Stimulated activated CD4-positive, alpha-beta T cell treated with anti-CD3 and anti-CD28 coated beads, Interleukin-4, amount 100 ng/mL, for 24 hours (primary cell): ENCODE results near the gene ZMAT5.

Experiments
- DNase-seq: peaks from one replicate; pipeline ENCODE4 v3.0.0-alpha.2; 2020

Gene ZMAT5

DNA sequence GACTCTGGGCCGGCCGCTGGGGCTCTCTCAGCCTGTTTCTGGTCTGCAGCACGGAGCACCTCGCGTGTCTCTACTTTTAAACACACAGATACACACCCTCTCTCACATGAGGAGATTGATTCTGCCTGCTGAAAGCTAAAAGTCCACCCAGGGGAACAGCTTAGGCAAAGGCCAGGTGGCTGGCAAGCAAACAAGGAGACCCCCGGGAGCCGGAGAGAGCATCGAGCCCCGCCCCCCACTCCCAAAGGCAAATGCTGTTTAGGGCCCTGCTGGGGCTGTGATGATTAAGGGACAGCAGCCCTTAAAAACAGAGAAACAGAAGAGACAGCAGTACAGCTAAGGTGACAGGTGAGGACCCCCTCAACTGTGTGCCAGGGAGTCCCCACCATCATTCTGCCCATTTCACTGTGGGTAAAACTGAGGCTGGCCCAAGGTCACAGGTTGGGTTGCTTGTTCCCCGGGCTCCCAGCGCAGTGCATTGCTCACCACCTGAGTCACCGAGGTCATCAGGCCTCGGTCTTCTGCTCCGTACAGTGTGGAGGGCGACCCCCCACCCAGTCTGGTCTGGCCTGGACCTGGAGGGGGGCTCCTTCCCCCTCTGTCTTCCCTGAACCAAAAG lies 40.2 kb downstream of the ZMAT5 start:
- no peak for DNase-seq

DNA sequence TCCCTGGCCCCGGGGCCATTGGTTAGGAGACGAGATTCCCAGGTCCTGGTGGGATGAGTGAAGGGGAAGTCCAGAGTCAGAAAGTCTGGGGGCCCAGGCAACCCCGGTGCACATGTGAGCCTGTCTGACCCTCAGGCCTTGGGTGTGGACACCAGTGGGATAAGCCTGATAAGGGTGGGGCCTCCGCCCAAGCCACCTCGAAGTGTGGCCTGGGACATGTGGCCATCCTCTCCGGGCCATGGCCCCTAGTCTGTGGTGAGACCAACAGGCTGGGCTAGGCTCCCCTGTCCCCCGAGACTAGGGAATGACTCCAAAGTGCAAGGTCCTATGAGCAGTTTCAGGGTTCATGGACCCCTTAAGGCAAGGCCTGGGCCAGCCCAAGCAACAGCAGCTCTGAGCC lies 40.7 kb downstream of the ZMAT5 start:
- no peak for DNase-seq

DNA sequence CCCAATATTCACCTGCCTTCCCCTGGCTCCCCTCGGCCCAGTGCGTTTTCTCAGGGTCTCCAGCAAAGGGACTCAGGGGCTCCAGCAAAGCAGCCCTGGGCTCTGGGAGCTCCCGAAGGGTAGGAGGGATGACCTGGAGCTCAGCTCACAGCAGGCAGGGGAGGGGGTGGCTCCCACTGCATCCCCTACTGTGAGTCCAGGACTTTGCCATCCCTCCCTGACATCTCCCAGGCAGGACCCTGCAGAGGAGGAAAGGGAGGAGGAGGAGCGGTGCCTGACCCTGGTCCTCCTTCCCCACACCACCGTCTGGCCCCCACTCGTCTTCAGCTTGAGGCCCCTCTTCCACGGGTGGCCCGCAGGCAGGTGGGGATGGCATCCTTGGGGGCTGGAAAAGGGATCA lies 42.0 kb downstream of the ZMAT5 start:
- DNase-seq: no peak

DNA sequence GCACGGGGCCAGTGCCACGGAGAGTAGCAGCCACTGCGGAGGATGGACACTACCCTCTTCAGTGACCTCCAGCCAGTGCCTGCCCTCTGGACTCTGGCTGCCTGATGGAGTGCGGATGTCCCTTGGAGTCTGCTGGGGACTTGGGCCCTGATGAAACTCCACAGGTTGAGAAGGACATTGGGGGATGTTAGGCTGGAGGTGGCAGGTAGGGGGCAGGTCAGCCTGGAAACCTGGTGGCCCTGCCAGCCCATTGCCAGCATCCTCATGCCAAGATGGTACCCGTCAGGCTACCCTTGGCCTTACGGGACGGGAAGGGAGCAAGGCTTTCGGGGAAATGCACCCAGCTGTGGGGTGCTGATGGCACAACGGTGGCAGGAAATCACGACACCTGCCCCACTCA lies 43.0 kb downstream of the ZMAT5 start:
- no peak for DNase-seq

DNA sequence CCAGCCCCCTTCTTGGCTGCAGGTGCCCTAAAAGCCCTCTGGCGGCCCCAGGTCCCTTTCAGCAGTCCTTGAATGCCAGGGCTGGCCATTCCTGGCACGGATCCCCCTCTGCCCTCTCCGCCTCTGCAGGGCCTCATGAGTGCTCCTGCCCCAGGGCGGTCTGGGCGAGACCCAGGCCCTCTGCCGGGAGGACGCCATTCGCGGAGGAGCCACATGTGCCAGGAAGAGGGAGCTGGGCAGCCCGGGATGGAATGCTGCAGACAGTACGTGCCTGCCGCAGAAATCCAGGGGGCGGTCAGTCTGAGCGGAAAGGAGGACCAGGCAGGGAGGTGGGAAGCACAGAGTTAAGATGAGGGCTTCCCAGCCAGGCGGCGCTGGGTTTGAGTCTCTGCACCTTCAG lies 44.2 kb downstream of the ZMAT5 start:
- DNase-seq: no peak

DNA sequence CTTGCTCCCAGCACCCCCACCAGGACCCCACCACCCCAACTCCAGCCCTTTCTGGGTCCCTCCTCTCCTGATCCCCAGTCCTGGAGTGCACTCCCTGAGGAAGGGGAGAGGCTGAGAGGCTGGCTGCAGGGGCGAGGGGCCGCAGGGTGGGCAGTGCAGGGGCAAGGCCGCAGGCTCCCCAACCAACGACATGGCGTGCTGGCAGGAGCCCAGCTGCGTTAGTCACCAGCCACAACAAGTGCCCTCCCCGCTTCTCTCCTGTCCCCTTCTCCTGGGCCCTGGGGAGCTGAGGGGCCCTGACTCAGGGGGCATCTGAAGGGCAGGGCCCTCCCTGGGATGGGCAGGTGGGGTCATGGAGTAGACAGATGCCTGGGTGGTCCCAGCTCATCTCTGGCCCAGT lies 44.7 kb downstream of the ZMAT5 start:
- no peak for DNase-seq

DNA sequence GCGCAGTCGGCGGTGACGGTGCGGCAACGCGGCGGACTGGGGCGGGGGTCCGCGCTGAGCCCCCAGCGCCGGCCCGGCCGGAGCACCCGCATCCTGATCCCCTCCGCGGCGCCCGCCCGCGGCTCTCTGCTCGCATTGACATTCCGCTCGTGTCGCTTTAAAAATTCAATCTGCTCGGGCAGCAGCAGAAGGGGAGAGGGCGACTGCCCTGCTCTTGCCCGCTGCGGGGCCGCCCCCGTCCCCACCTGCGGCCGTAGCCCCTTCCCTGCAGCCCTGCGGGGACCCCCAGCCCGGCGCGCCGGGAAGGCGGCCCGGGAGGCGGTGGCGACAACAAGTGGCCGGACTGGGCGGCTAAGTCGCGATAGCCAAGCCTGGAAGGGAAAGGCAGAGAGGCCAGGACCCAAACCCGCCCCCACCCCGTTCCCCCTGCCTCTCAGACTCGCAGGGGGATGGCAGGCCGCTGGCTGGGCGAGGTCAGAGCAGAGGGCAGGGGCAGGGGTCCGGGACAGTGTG lies 45.9 kb downstream of the ZMAT5 start:
- DNase-seq: no peak

DNA sequence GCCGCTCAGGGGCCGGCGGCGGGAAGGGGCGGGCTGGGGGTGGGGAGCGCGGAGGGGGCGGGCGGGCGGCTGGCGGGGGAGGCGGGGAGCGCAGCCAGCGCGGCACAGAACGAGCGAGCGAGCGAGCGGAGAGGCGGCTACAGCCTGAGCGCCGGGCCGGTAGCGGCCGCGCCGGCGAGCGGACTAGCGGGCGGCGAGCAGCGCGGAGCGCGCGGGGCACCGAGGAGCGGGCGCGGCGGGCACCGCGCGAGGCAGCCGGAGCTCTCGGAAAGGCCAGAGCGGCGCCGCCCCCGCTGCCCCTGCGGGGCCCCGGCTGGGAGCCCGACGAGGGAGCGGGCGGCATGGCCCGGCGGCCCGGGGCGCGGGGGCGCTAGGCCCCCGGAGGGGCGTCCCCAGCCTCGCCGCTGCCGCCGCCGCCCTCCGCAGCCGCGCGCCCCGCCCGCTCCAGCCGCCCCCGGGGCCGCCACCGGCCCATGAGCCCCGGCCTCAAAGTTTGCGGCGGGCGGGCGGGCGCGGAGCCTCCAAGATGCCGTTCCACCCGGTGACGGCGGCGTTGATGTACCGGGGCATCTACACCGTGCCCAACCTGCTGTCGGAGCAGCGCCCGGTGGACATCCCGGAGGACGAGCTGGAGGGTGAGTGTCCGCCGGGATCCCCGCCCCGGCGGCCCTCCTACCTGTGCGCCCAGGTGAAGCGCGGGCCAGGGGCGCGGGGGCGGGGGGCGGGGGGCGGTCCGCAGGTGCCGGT lies 46.7 kb downstream of the ZMAT5 start, which contains the start of gene CABP7:
Gene CABP7 (plus strand): TSS at position 105 of the 747 bp plus-strand sequence. CDS start 422 bp downstream, at position 527.
- DNase-seq: no peak

DNA sequence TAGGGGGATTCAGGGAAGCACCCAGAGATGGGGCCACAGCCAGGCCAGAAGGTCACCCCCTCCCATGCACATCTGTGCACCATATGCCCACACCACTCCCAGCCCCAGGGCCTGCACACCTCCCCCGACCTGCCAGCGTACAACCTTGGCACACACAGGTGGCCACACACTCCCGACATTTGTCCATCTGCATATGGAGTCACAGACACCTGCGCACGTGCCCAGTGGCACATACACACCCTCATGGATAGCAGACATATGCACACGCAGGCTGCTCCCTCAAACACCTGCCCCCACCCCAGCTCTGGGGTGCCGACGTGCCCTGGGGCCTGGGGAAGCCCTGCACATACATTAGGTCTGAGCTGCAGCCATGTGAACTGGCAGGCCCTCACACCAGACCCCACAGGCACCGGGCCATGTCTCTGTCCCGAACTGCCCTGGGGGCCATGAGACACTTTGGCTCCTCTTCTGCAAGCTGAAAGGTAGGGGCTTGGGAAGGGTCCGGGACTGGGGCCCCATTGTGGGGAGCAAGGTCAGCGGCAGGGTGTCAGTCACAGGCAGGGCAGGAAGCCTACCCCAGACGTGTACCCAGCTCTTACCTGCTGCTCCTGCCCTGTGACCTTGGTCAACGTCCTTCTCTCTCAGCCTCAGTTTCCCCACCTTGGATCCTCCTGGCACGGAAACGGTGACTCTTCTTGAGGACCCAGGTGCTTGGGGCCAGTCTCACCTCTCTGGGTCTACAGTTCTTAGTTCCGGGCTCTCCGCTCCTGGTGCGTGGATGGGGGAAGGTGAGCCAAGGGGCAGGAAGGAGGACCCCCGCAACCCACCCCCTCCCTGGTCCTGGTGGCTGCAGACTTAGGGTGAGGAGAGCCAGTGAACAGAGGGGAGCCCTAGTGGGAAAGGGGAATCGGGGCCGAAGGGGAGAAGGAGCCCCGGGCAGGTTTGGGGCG lies 47.6 kb downstream of the ZMAT5 start:
- DNase-seq: no peak

DNA sequence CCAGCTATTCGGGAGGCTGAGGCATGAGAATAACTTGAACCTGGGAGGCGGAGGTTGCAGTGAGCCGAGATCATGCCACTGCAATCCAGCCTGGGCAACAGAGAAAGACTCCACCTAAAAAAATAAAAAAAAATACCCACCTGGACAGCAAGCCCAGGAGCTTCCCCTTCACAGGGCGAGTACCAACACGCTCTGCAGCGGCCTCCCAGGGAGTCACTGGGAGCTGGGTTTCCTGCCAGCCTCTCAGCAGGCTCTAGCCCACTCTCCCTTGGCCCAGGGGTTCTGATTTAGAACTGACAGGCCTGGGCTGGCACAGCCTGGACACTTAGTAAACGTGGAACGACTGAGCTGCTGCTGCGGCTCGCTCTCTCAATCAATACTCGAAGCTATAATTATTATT lies 49.0 kb downstream of the ZMAT5 start:
- no peak for DNase-seq

DNA sequence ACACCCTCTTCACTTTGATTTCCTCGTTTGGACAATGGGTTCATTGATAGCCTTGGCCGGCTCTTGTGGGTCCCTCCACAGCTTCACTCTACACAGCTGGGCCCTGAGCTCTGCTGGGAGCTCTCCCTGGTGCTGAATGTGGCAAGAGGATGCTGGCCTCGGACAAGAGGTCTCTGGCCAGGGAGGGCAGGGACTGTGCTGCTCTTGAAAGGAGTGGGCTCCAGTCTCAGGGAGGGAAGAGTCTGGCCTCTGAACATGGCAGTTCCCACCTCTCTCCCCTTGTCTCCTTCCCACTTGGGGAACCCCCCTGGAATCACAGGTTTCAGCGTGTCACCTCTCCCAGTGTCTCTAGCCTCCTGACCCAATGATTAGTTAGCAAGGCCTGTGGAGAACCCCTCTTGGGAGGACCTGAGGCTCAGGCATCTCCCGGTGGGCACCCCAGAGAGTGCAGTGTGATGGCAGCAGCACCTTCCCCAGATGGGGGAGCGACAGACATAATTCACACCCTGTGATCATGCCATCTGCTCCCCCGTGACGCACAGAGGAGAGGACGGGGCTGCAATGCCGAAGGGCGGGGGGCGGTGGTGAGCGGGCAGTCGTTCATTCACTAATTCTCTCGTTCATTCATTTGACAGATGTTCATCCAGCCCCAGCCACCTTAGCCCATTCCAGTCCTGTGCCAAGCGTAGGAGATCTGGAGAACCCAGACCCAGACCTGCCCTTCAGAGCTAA lies 49.8 kb downstream of the ZMAT5 start:
- DNase-seq: no peak

DNA sequence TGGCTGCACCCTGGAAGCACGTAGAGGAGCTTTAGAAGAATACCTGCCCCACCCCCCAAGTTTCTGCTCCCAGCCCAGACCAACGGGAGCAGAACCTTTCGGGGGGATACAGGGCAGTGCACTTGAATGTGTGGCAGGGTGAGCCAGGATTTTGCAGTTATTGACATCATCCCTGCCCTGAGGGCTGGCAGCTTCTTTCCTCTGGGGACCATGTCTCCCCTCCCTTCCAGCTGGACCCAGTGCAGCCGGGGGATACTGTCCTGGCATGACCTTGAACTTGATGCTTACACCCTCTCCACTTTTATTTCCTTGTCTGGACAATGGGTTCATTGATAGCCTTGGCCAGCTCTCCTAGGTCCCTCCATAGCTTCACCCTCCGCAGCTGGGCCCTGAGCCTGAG lies 51.1 kb downstream of the ZMAT5 start:
- no peak for DNase-seq

DNA sequence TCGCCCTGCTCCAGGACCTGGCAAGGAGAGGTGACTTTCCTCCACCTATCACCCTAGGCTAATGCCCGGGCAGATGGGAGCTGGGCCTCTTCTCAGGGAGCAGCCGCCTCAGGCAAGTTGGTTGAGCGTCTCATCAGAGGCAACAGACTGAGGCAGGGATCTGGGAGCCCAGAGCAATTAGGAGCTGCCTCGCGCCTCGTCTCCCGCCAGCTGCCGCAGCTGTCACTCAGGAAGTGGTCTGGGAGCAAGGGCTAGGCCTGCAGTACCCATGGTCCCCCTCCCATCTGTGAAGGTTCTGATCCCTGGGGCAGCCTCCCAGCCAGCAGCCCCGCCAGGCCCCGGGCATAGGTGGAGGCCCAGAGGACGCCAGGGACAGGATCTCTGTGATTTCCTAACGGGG lies 51.6 kb downstream of the ZMAT5 start:
- no peak for DNase-seq

DNA sequence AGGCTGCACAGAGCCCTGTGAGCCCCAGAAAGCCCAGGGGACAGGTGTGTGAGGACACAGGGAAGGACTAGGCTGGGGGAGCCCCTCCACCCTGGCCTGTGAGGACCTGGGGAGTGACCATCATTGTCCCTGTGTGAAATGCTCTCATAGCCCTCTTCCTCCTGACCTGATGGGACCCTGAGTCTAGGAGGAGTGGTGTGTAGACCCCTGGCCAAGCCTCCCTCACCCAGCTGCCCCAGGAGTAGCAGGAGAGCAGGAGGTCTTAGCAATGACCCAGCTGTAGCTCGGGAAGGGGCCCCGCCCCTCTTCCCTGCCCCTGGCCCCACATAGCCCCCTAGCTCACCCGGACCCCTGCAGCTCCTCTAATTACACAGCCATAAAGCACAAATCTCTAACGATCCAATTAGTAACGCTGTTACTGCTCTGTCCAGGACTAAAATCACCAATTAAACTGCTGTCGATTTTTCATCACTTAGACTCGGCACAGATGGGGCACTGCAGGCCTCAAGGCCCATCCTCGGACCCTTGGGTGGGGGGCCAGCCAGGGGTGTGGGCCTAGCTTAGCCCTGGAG lies 53.6 kb downstream of the ZMAT5 start:
- DNase-seq: no peak

DNA sequence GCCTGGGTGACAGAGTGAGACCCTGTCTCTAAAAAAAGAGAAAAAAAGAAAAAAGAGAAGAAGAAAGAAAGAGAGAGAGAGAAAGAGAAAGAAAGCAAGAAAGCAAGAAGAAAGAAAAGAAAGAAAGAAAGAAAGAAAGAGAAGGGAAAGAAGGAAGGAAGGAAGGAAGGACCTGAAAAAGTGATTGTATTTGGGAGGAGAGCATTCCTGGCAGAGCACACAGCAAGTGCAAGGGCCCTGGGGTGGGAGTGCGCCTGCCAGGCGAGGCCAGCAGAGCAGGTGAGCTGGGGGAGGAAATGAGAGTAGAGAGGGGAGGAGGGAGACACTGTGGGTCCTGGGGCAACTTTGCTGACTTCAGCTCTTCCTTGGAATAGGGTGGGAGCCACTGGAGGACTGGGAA lies 54.7 kb downstream of the ZMAT5 start:
- DNase-seq: no peak

DNA sequence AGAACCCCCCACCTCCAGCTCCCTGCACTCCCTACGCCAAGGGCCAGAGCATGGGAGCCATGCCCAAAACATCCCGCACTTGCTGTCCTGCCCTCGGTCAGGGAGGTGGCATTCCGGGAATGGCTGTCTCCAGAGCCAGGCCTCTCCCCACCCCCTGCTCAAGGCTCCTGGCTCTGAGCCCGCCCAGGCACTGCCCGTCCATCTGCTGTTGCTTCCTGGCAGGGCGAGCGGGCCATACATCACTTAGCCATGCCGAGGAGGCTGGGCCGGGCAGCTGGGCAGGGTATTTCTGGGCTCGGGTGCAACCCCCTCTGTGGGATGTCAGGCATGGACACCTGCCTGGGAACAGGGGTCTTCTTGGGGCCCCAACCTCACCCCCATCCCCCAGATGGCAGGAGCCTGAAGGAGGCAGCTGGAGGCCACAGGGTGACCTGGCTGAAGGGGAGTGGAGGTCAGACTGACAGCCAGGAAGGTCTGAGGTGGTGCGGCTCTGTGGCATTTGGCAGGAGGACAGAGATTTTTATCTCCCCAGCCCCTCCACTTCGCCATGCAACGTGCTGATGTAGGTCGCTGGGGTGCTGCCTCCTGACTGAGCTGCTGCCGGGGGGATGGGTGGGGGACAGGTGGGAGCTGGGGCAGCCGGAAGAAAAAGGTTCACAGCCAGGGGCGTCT lies 55.7 kb downstream of the ZMAT5 start:
- no peak for DNase-seq

DNA sequence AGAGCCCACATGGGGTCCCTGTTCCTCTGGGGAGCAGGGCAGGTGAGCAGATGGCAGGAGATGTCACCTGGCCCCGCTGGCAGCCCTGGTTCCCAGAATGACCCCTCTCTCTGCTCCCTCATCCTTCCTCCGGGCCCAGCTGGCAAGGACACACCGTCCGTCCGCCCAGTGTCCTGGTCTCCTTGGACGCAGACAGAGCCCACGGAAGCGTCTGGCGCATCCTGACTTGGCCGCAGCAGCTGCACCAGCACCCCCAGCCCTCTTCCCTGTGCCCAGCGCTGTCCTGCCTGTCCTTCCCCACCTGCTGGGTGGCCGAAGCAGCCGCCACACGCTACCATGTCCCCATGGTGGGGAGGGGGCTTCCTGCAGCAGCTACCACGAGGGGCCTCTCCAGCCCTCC lies 56.6 kb downstream of the ZMAT5 start:
- no peak for DNase-seq

DNA sequence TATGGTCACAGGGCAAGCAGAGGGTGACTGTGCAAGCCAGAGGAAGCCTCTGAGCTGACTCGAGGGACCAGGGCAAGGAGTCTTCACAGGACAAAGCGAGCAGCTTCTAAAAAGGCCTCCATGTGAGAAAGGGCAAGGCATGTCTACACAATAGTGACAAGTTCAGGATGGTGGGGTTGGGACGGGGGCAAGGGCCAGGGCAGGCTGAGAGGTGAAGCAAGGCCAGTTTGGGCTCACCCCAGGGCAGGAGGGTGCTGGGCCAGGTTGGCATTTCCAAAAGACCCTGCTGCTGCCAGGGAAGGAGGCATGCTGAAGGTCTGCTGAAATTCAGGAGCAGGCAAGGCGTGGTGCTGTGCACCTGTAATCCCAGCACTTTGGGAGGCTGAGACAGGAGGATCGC lies 59.3 kb downstream of the ZMAT5 start:
- no peak for DNase-seq

DNA sequence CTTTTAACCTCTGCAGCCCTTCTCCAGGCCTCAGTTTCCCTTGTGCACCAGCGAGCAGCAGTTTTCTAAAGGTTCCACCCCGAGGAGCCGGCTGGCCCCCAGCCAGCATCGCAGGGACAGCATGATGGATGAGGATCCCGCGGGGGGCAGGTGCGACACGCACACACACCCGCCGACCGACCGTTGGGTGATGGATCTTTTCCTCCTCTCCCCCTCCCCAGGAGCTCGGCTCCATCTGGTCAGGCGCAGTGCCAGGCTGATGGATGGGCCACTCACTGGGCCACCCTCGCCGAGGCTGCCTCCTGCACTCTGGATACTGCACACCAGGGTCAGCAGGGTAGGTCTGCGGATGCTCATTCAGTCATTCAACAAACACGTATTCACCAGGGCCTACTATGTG lies 59.8 kb downstream of the ZMAT5 start:
- no peak for DNase-seq

DNA sequence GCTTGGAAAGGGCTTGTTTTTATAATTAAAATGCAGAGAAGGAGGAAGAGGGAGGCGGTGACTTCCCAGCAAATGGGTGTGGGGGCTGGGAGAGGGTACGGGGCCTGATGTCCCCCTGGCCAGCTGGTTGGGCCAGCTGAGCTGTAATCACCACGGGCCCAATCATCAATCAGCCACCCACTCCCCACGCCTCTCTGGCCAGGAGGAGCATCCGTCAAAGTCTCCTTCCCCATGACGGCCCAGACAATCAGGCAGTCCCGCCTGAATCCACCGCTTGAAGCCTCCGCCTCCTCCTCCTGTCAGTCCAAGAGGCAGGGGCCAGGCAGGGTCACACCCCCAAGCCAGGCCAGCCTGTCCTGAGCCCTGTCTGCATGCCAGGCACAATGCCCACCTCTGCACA lies 60.3 kb downstream of the ZMAT5 start:
- DNase-seq: no peak

DNA sequence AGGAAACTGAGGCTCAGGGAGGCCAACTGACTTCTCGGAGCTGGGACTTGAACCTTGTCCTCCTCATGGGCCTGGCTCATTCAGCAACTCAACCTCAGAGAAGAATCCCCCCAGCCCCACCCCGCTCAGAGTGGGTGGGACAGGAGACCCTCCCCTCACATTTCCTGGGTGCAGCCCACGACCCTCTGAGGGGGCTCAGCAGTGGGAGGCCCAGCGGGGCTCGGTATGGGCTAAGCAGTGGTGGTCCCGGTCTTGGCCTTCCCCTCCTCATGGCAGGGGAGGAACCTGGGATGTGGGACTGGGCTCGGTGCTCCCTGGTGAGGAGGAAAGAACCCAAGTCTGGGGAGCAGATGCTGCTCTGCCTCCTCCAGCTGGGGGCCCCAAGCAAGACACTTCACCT lies 61.2 kb downstream of the ZMAT5 start:
- no peak for DNase-seq
